RPMI8226 (cell line): ENCODE results near the gene HOXB2.

Experiments used
- DNase-seq: peaks from one replicate; pipeline ENCODE4 v3.0.0-alpha.2; 2015

Gene HOXB2

GRCh38 chr17:48578616-48579470 lies 33.9 kb upstream of the HOXB2 start:
- DNase-seq, result peak; percentile 32

- DNase-seq, result peak; percentile 69
Observed at GRCh38 chr17:48577946-48578615, 33.2 kb upstream of the HOXB2 start, which contains the start of gene HOXB4. Gene HOXB4, minus strand, starts transcription at chr17:48578350. Its CDS starts 31 bp downstream, at chr17:48578319.

GRCh38 chr17:48577330-48577945 lies 32.5 kb upstream of the HOXB2 start:
- no peak for DNase-seq

GRCh38 chr17:48576479-48577309 lies 31.8 kb upstream of the HOXB2 start:
- DNase-seq, result no peak

- no peak for DNase-seq
Observed at GRCh38 chr17:48575673-48576478, 31.0 kb upstream of the HOXB2 start.

GRCh38 chr17:48575066-48575582 lies 30.2 kb upstream of the HOXB2 start:
- no peak for DNase-seq

GRCh38 chr17:48574505-48575065 lies 29.7 kb upstream of the HOXB2 start:
- DNase-seq, result no peak

- no peak for DNase-seq
Observed at GRCh38 chr17:48571826-48572417, 27.0 kb upstream of the HOXB2 start.

GRCh38 chr17:48571024-48571818 lies 26.3 kb upstream of the HOXB2 start:
- DNase-seq, result no peak

GRCh38 chr17:48570325-48571023 lies 25.6 kb upstream of the HOXB2 start:
- DNase-seq, result no peak

- no peak for DNase-seq
Observed at GRCh38 chr17:48569674-48570324, 24.9 kb upstream of the HOXB2 start.

- no peak for DNase-seq
Observed at GRCh38 chr17:48569240-48569582, 24.3 kb upstream of the HOXB2 start.

- no peak for DNase-seq
Observed at GRCh38 chr17:48568499-48569239, 23.8 kb upstream of the HOXB2 start.

GRCh38 chr17:48567646-48568354 lies 22.9 kb upstream of the HOXB2 start:
- no peak for DNase-seq

GRCh38 chr17:48567209-48567608 lies 22.3 kb upstream of the HOXB2 start:
- DNase-seq, result no peak

GRCh38 chr17:48566717-48567116 lies 21.8 kb upstream of the HOXB2 start:
- no peak for DNase-seq

- no peak for DNase-seq
Observed at GRCh38 chr17:48565925-48566710, 21.2 kb upstream of the HOXB2 start.
